ENCODE data around the gene HRH2. TPM values are rescaled to one million over a fixed set of nuclear protein-coding genes. Genes with fewer than 3 reads are reported as not detected.

Gene HRH2
- polyA plus RNA-seq, 1 donor (not counting 4 experiments of a cell fraction or from before 2014, with no cell fraction given): not detected

- Histone ChIP-seq H3K4me3 (ENCODE audit: control insufficient read depth in 2 of 3, extremely low read depth in 1 of 3, insufficient read depth in 2 of 3, low read depth in 1 of 3, low read length in 3 of 3) (no peak overlapping the region), H4K20me1 (ENCODE audit: control insufficient read depth, extremely low read depth, insufficient read depth, low read length) (no peaks in the 10 kb centered on the region), H3K9ac (ENCODE audit: control insufficient read depth, extremely low read depth, insufficient read depth, low read length) (no peak overlapping the region), H3K9me1 (ENCODE audit: control insufficient read depth, extremely low read depth, insufficient read depth, low read length) (no peaks in the 10 kb centered on the region), H3K27me3 (ENCODE audit: control insufficient read depth, extremely low read depth, insufficient read depth, low read length) (no peaks in the 10 kb centered on the region), H3K79me2 (ENCODE audit: control insufficient read depth, insufficient read depth, low read length) (no peaks in the 10 kb centered on the region), H3K27ac (ENCODE audit: control insufficient read depth, insufficient read depth, low read length) (no peak overlapping the region), H3K36me3 (ENCODE audit: control insufficient read depth in 2 of 2, extremely low read depth in 1 of 2, insufficient read depth in 2 of 2, low read length in 2 of 2) (no peaks in the 10 kb centered on the region), H3K4me2 (ENCODE audit: control insufficient read depth, extremely low read depth, insufficient read depth, low read depth, low read length) (no peak overlapping the region), H3K9me3 (ENCODE audit: control insufficient read depth, low read depth, low read length) (no peaks in the 10 kb centered on the region), H2AFZ (ENCODE audit: control insufficient read depth, low read length) (no peak overlapping the region), H3K4me1 (ENCODE audit: control insufficient read depth, extremely low read depth, insufficient read depth, low read length) (no peaks in the 10 kb centered on the region)
- no peak for FAIRE-seq
- no peak for DNase-seq (ENCODE audit: low read depth, low spot score)
- TF ChIP-seq CTCF (optimal IDR thresholded peaks at IDR 0.05 in 1 of 3, IDR thresholded peaks at IDR 0.05 in 1 of 3, conservative IDR thresholded peaks at IDR 0.05 in 1 of 3; ENCODE audit: extremely low read depth in 1 of 3, insufficient read depth in 2 of 3, low read length in 3 of 3) (no peak), EZH2 (IDR thresholded peaks at IDR 0.05; ENCODE audit: low read length) (no peak)
- dilution Hi-C loops (cut with MboI; ENCODE audit: extremely low pct_ligation_motif_present, low sequenced_read_pairs): no loop called here
These were observed 48.6 kb downstream of the HRH2 start for GRCh38 chr5:175706499-175706898.

GRCh38 chr5:175707751-175708375, 50.0 kb downstream of the HRH2 start:
- DNase-seq (ENCODE audit: low read depth, low spot score): no peak
- no peak overlapping the region for H3K4me3 ChIP-seq (ENCODE audit: control insufficient read depth in 2 of 3, extremely low read depth in 1 of 3, insufficient read depth in 2 of 3, low read depth in 1 of 3, low read length in 3 of 3)
- no peak overlapping the region for H3K4me2 ChIP-seq (ENCODE audit: control insufficient read depth, extremely low read depth, insufficient read depth, low read depth, low read length)
- no peaks in the 10 kb centered on the region for H3K79me2 ChIP-seq (ENCODE audit: control insufficient read depth, insufficient read depth, low read length)
- H3K27ac ChIP-seq (ENCODE audit: control insufficient read depth, insufficient read depth, low read length): no peak overlapping the region
- H2AFZ ChIP-seq (ENCODE audit: control insufficient read depth, low read length): no peak overlapping the region
- H3K27me3 ChIP-seq (ENCODE audit: control insufficient read depth, extremely low read depth, insufficient read depth, low read length): no peaks in the 10 kb centered on the region
- no peaks in the 10 kb centered on the region for H4K20me1 ChIP-seq (ENCODE audit: control insufficient read depth, extremely low read depth, insufficient read depth, low read length)
- no peak for FAIRE-seq
- H3K9me1 ChIP-seq (ENCODE audit: control insufficient read depth, extremely low read depth, insufficient read depth, low read length): no peaks in the 10 kb centered on the region
- dilution Hi-C loops (cut with MboI; ENCODE audit: extremely low pct_ligation_motif_present, low sequenced_read_pairs): no loop called here
- no peak for TF ChIP-seq CTCF (optimal IDR thresholded peaks at IDR 0.05 in 1 of 3, IDR thresholded peaks at IDR 0.05 in 1 of 3, conservative IDR thresholded peaks at IDR 0.05 in 1 of 3; ENCODE audit: extremely low read depth in 1 of 3, insufficient read depth in 2 of 3, low read length in 3 of 3)
- no peak for TF ChIP-seq EZH2 (IDR thresholded peaks at IDR 0.05; ENCODE audit: low read length)
- H3K9ac ChIP-seq (ENCODE audit: control insufficient read depth, extremely low read depth, insufficient read depth, low read length): no peak overlapping the region
- no peaks in the 10 kb centered on the region for H3K9me3 ChIP-seq (ENCODE audit: control insufficient read depth, low read depth, low read length)
- H3K36me3 ChIP-seq (ENCODE audit: control insufficient read depth in 2 of 2, extremely low read depth in 1 of 2, insufficient read depth in 2 of 2, low read length in 2 of 2): no peaks in the 10 kb centered on the region
- no peaks in the 10 kb centered on the region for H3K4me1 ChIP-seq (ENCODE audit: control insufficient read depth, extremely low read depth, insufficient read depth, low read length)
